ENCODE data around the gene LYSET. TPM values are rescaled to one million over a fixed set of nuclear protein-coding genes. Genes with fewer than 3 reads are reported as not detected.

The LYSET gene
- total and polyA plus RNA-seq, 10 of the 15 experiments (the other 5 are each of a cell fraction or from before 2014, with no cell fraction given), result 11.9 to 34.5 (median 21.2) TPM

- no peak for FAIRE-seq
- BruUV-seq (replicated peaks), result no TSS peak
- no peaks in the 10 kb centered on the region for H3K79me2 ChIP-seq (ENCODE audit: control insufficient read depth, insufficient read depth, low read length)
Observed at GRCh38 chr14:93161411-93161940, 23.6 kb upstream of the LYSET start.

DNA sequence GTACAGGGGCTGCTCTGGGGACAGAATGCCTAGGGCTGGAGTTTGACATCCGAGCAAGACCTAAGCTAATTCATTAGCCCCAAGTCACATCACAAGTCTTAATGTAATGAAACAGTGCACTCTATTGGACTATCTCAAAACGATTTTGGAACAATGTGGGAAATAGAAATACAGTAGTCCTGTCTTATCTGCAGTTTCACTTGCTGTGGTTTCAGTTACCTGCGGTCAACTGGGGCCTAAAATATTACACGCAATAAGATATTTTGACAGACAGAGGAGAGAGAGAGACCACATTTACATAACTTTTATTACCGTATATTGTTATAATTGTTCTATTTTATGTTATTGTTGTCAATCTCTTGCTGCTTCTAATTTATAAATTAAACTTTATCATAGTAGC is 21.6 kb upstream of the LYSET start:
- H3K9ac ChIP-seq (ENCODE audit: control insufficient read depth, insufficient read depth, low read length), result no peak overlapping the region
- H3K36me3 ChIP-seq (ENCODE audit: control insufficient read depth in 2 of 2, insufficient read depth in 2 of 2, low read length in 1 of 2), result no peaks in the 10 kb centered on the region
- H2AFZ ChIP-seq (ENCODE audit: control insufficient read depth, low read depth, low read length), result no peak overlapping the region
- intact Hi-C loops (cut with micrococcal nuclease; ENCODE audit: unreplicated experiment) (loop anchor here (1.0 to 10.0 kb wide), 3 partner anchors 51 to 449 kb away; no protein-coding TSS in a partner anchor), in situ Hi-C loops (cut with MboI) (no loop called here)
- no peaks in the 10 kb centered on the region for H3K27me3 ChIP-seq (replicated peaks in 1 of 2; ENCODE audit: control insufficient read depth in 2 of 2, insufficient read depth in 2 of 2, low read length in 1 of 2)
- no TSS peak for BruUV-seq (replicated peaks)
- 26% methylated on average over 5 of the region's 5 CpGs for WGBS (ENCODE audit: insufficient coverage, insufficient replicate concordance, low lambda C conversion rate, missing lambda C conversion rate)
- peak; percentile 71 for DNase-seq (ENCODE audit: low read depth, low spot score)
- CTCF ChIA-PET, result interaction anchor here (0.6 to 3.3 kb wide), 18 partner anchors 11 to 1056 kb away, joined by 3 to 35 read pairs (median 5); partner anchors contain the start of genes GON7, MOAP1 and UBR7
- SMC1A ChIA-PET (ENCODE audit: uncharacterized antibody, unreplicated experiment), result interaction anchor here (1.0 to 7.8 kb wide), 10 partner anchors 13 to 218 kb away, joined by 3 to 69 read pairs (median 6); no protein-coding TSS in a partner anchor
- no peak overlapping the region for H3K4me3 ChIP-seq
- FAIRE-seq, result no peak
- no peaks in the 10 kb centered on the region for H3K9me3 ChIP-seq (replicated peaks; ENCODE audit: control insufficient read depth, insufficient read depth, low read length)
- H3K4me1 ChIP-seq (ENCODE audit: control insufficient read depth, insufficient read depth, low read length), result peaks cover 5% of the 10 kb centered on the region
- no peaks in the 10 kb centered on the region for H3K79me2 ChIP-seq (ENCODE audit: control insufficient read depth, insufficient read depth, low read length)
- peak; percentile 66 for ATAC-seq
- RAD21 ChIA-PET (ENCODE audit: unreplicated experiment), result interaction anchor here (1.2 to 3.3 kb wide), 9 partner anchors 15 to 103 kb away, joined by 3 to 34 read pairs (median 6); partner anchors contain the start of genes GON7, ITPK1, LYSET and MOAP1
- H4K20me1 ChIP-seq (ENCODE audit: control insufficient read depth, insufficient read depth), result no peaks in the 10 kb centered on the region
- H3K27ac ChIP-seq (ENCODE audit: control insufficient read depth, insufficient read depth), result no peak overlapping the region; the same call in 1 of the 2 replicates
- POLR2A ChIA-PET, result interaction anchor here (0.6 to 1.9 kb wide), 7 partner anchors 18 to 409 kb away, joined by 3 to 6 read pairs (median 4); partner anchors contain the start of genes GON7 and UBR7
- H3K4me2 ChIP-seq (ENCODE audit: control insufficient read depth, insufficient read depth), result no peak overlapping the region
- TF ChIP-seq CEBPZ (IDR thresholded peaks at IDR 0.05; ENCODE audit: low read depth, low read length) (no peak), GABPA (IDR thresholded peaks at IDR 0.05; ENCODE audit: low read depth) (no peak), NR2F1 (conservative IDR thresholded peaks at IDR 0.05) (0 out of 2 replicates have a peak, but pooled peaks have one; percentile 26), MEF2B (IDR thresholded peaks at IDR 0.05; ENCODE audit: partially characterized antibody, poor library complexity, severe bottlenecking) (peak; percentile 57), EP300 (IDR thresholded peaks at IDR 0.05; ENCODE audit: borderline replicate concordance in 1 of 2, control insufficient read depth in 1 of 2, low read depth in 2 of 2, low read length in 2 of 2) (0 out of 4 replicates have a peak, but pooled peaks have one; percentile 17 to 48), BMI1 (IDR thresholded peaks at IDR 0.05; ENCODE audit: borderline replicate concordance) (no peak), ELK1 (IDR thresholded peaks at IDR 0.05; ENCODE audit: low read depth, low read length) (no peak), MTA3 (IDR thresholded peaks at IDR 0.05; ENCODE audit: borderline replicate concordance, low read length) (no peak), ETV6 (conservative IDR thresholded peaks at IDR 0.05 in 1 of 2, IDR thresholded peaks at IDR 0.05 in 1 of 2; ENCODE audit: borderline replicate concordance in 1 of 2, low read depth in 1 of 2) (no peak)

More at GRCh38 chr14:93161411-93161940, 23.6 kb upstream of the LYSET start:
- intact Hi-C loops (cut with micrococcal nuclease; ENCODE audit: unreplicated experiment) (loop anchor here (1.0 to 10.0 kb wide), 2 partner anchors 127 to 447 kb away; no protein-coding TSS in a partner anchor), in situ Hi-C loops (cut with MboI) (no loop called here)
- no peaks in the 10 kb centered on the region for H3K36me3 ChIP-seq (ENCODE audit: control insufficient read depth in 2 of 2, insufficient read depth in 2 of 2, low read length in 1 of 2)
- no peaks in the 10 kb centered on the region for H3K9me3 ChIP-seq (replicated peaks; ENCODE audit: control insufficient read depth, insufficient read depth, low read length)
- ChIA-PET SMC1A (ENCODE audit: uncharacterized antibody, unreplicated experiment) (interaction anchor here (1.1 to 2.5 kb wide), 4 partner anchors 42 to 206 kb away, joined by 3 to 30 read pairs (median 3); no protein-coding TSS in a partner anchor), POLR2A (no interaction called here), RAD21 (ENCODE audit: unreplicated experiment) (interaction anchor here (1.2 to 2.1 kb wide), 4 partner anchors 15 to 48 kb away, joined by 3 to 22 read pairs (median 6); partner anchors contain the start of genes GON7 and UBR7), CTCF (interaction anchor here (1.3 to 2.9 kb wide), 10 partner anchors 15 to 209 kb away, joined by 3 to 50 read pairs (median 8); partner anchors contain the start of gene ITPK1)
- H2AFZ ChIP-seq (ENCODE audit: control insufficient read depth, low read depth, low read length), result no peak overlapping the region
- WGBS (ENCODE audit: insufficient coverage, insufficient replicate concordance, low lambda C conversion rate, missing lambda C conversion rate), result 45% methylated on average over 4 of the region's 4 CpGs
- no peak for ATAC-seq
- no peak overlapping the region for H3K27ac ChIP-seq (ENCODE audit: control insufficient read depth, insufficient read depth)
- DNase-seq (ENCODE audit: low read depth, low spot score), result no peak
- H3K9ac ChIP-seq (ENCODE audit: control insufficient read depth, insufficient read depth, low read length), result no peak overlapping the region
- H3K4me1 ChIP-seq (ENCODE audit: control insufficient read depth, insufficient read depth, low read length), result peaks cover 5% of the 10 kb centered on the region
- H3K4me3 ChIP-seq, result no peak overlapping the region
- no peak overlapping the region for H3K4me2 ChIP-seq (ENCODE audit: control insufficient read depth, insufficient read depth)
- no peaks in the 10 kb centered on the region for H3K27me3 ChIP-seq (replicated peaks in 1 of 2; ENCODE audit: control insufficient read depth in 2 of 2, insufficient read depth in 2 of 2, low read length in 1 of 2)
- TF ChIP-seq ZNF274 (IDR thresholded peaks at IDR 0.05; ENCODE audit: insufficient read depth, insufficient read length), result no peak
- peak; percentile 39; the same call in 1 of the 2 replicates for TF ChIP-seq ATF7 (IDR thresholded peaks at IDR 0.05; ENCODE audit: low read depth)
- no peaks in the 10 kb centered on the region for H4K20me1 ChIP-seq (ENCODE audit: control insufficient read depth, insufficient read depth)
